Esophagus muscularis mucosa (tissue), 4 donors: ENCODE data around the gene HK1.

Experiments
- CTCF ChIP-seq, 3 experiments: fragments of 200-600 bp in 2 of 3; fragments of 450-650 bp in 1 of 3; sonication (generic) in 2 of 3; IDR thresholded peaks; one replicate each; pipeline ENCODE4 v1.5.1; 2017 to 2019; ENCODE audit warnings: antibody characterized with exemption in 3 of 3, mild to moderate bottlenecking in 2 of 3, moderate library complexity in 1 of 3
- EP300 ChIP-seq: sonication (generic); formaldehyde crosslinking; IDR thresholded peaks from one replicate; pipeline ENCODE4 v1.6.1; 2017; ENCODE audit warnings: antibody characterized with exemption
- POLR2AphosphoS5 ChIP-seq, 2 donors: sonication (generic); formaldehyde crosslinking; IDR thresholded peaks; one replicate each; pipeline ENCODE4 v1.6.1; 2017; ENCODE audit warnings: antibody characterized with exemption in 2 of 2

DNA sequence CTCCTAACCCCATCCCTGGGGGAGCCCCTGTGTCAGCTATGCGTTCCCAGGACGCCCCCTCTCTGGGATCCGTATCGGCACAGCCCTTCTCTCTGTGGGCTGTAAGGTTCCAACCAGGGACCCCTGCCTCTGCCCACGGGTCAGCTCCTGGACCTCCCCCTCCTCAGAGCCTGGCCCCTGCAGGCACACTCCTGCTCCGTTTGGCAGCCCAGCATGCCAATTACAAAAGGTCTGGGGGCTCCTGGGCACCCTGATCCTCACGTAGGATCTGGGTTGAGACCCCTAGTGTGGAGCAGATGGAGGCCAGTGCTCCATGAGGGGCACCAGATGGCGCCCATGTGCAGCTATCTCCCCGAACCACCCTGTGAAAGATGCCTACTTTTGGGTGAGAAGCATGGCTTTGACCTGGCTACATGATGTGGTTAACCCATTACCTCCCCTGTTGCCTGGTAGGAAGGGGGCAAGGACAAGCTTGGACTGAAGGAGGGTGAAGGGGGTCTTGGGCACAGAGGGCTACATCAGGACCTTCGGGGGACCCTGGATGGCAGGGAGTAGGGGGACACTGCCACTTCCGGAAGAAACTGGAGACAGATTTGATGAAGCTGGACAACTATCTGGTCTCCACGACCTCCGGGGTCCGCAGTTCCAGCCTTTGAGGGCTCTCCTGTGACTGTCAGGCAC is 129.5 kb downstream of the HK1 start:
- TF ChIP-seq CTCF (IDR thresholded peaks at IDR 0.05), result peak in 2 of 3 experiments; percentile 28 to 35
- no peak for TF ChIP-seq POLR2AphosphoS5 (IDR thresholded peaks at IDR 0.05)
- no peak for TF ChIP-seq EP300
